Measurements from ENCODE around the gene F10. TPM values are rescaled to one million over a fixed set of nuclear protein-coding genes. Genes with fewer than 3 reads are reported as not detected.
A peak's percentile ranks its signal among the peaks of the same experiment; 100 is the strongest.

The F10 gene
- total and polyA plus RNA-seq, 2 of the 13 experiments (the other 11 are each of a cell fraction or from before 2014, with no cell fraction given), result 58.4 to 237 TPM

GRCh38 chr13:113150550-113151365 lies 28.2 kb downstream of the F10 start (continued):
- TF ChIP-seq MED13 (CRISPR knock-in tag; IDR thresholded peaks at IDR 0.05), result peak; percentile 50; the same call in 1 of the 2 replicates
- no peak for TF ChIP-seq ZBED4 (CRISPR knock-in tag; IDR thresholded peaks at IDR 0.05; ENCODE audit: borderline replicate concordance)
- no peak for TF ChIP-seq NFIC (IDR thresholded peaks at IDR 0.05; ENCODE audit: low read length)
- TF ChIP-seq POLR2G (IDR thresholded peaks at IDR 0.05; ENCODE audit: low read depth, low read length), result peak; percentile 23; the same call in 1 of the 2 replicates
- no peak for TF ChIP-seq CREBL2 (CRISPR knock-in tag; IDR thresholded peaks at IDR 0.05; ENCODE audit: borderline replicate concordance)
- TF ChIP-seq TAF15 (IDR thresholded peaks at IDR 0.05; ENCODE audit: low read depth, low read length, poor library complexity, severe bottlenecking), result no peak
- TF ChIP-seq ZNF557 (CRISPR knock-in tag; IDR thresholded peaks at IDR 0.05), result no peak
- TF ChIP-seq GZF1 (CRISPR knock-in tag; IDR thresholded peaks at IDR 0.05), result no peak
- peak; percentile 49; the same call in 1 of the 2 replicates for TF ChIP-seq DMAP1 (CRISPR knock-in tag; IDR thresholded peaks at IDR 0.05)
- peak; percentile 2; the same call in 1 of the 2 replicates for TF ChIP-seq ZBTB10 (CRISPR knock-in tag; IDR thresholded peaks at IDR 0.05; ENCODE audit: borderline replicate concordance)
- TF ChIP-seq ZBTB4 (CRISPR knock-in tag; IDR thresholded peaks at IDR 0.05; ENCODE audit: borderline replicate concordance), result peak; percentile 28; the same call in 1 of the 2 replicates
- no peak for TF ChIP-seq ZNF619 (CRISPR knock-in tag; IDR thresholded peaks at IDR 0.05)
- TF ChIP-seq IRX3 (CRISPR knock-in tag; IDR thresholded peaks at IDR 0.05; ENCODE audit: borderline replicate concordance, low read depth), result no peak
- no peak for TF ChIP-seq RBAK (CRISPR knock-in tag; IDR thresholded peaks at IDR 0.05)
- TF ChIP-seq ZMYM2 (CRISPR knock-in tag; IDR thresholded peaks at IDR 0.05), result no peak
- TF ChIP-seq SMAD1 (CRISPR knock-in tag; IDR thresholded peaks at IDR 0.05; ENCODE audit: borderline replicate concordance, low read depth), result no peak
- no peak for TF ChIP-seq ZNF367 (CRISPR knock-in tag; IDR thresholded peaks at IDR 0.05; ENCODE audit: borderline replicate concordance)
- TF ChIP-seq NFYC (CRISPR knock-in tag; IDR thresholded peaks at IDR 0.05), result no peak
- no peak for TF ChIP-seq ZNF235 (CRISPR knock-in tag; IDR thresholded peaks at IDR 0.05; ENCODE audit: borderline replicate concordance)
